Pancreas (tissue), 10 donors: Measurements from ENCODE around the gene ZNF41. TPM values are rescaled to one million over a fixed set of nuclear protein-coding genes. Genes with fewer than 3 reads are reported as not detected.

Experiments
- ATAC-seq, 4 donors: fragments of 200-7000 bp; cut with Tn5 transposase; one replicate each; pipeline versions ENCODE4 v1.8.0 to v1.9.1; 2020; ENCODE audit warnings: mild to moderate bottlenecking in 4 of 4, moderate library complexity in 4 of 4
- DNase-seq, 6 donors: peaks; one replicate each; pipeline ENCODE4 v3.0.0-alpha.2; 2020
- FAIRE-seq: peaks from 2 replicates; lab custom pipeline; 2012; peaks lifted over from hg19 to GRCh38; lab: Jason Lieb, UNC
- H3K27ac ChIP-seq, 4 donors: fragments of 200-600 bp; sonication (generic); 1 replicate in 3 of 4; 2 replicates in 1 of 4; pipeline versions ENCODE4 v1.5.0 to v1.8.0; 2020
- H3K27me3 ChIP-seq, 4 donors: fragments of 200-600 bp; one replicate each; pipeline ENCODE4 v1.8.0; 2021
- H3K36me3 ChIP-seq, 3 donors: fragments of 200-600 bp; sonication (generic) in 1 of 3; one replicate each; pipeline versions ENCODE4 v1.5.0 to v1.8.0; 2020 to 2021
- H3K4me1 ChIP-seq, 3 donors: fragments of 200-600 bp; one replicate each; pipeline ENCODE4 v1.8.0; 2021
- H3K4me3 ChIP-seq, 4 donors: fragments of 200-600 bp; sonication (generic) in 2 of 4; one replicate each; pipeline versions ENCODE4 v1.5.0 to v1.8.0; 2020 to 2021
- H3K9me3 ChIP-seq, 4 donors: fragments of 200-600 bp; one replicate each; pipeline ENCODE4 v1.8.0; 2021
- CTCF ChIP-seq, 4 donors: fragments of 200-600 bp; sonication (generic) in 3 of 4; IDR thresholded peaks; one replicate each; pipeline versions ENCODE4 v1.5.0 to v1.8.0; 2021; ENCODE audit warnings: antibody characterized with exemption in 4 of 4
- WGBS, 2 donors: extraction: QIAGEN DNeasy Blood & Tissue Kit; methylation state at CpG; one replicate each; pipeline ENCODE4 v1.1.7; 2013; 5-methylcytosine and 5-hydroxymethylcytosine counted together
- intact Hi-C, 3 donors: fragments of 100-400 bp; cut with DNase I; formaldehyde crosslinking; loops; one replicate each; pipeline versions ENCODE4 v1.11.1 to v1.14.2; 2022
- polyA plus RNA-seq, 2 donors: library from polyadenylated mRNA; stranded (reverse); fragments of 200-250 nt; gene quantifications; one replicate each; pipeline ENCODE4 v1.2.3, GENCODE V29; 2013
- total RNA-seq, 6 donors: library from RNA; stranded (reverse); fragmentation: NEBNext Ultra II Directional in 4 of 6; extraction: Animal tissue kit (Norgen Biotek cat#: 25700) in 4 of 6; gene quantifications; one replicate each; pipeline versions ENCODE4 v1.2.1 to v1.2.4, GENCODE V29; 2021 to 2023
- donor health status: healthy with polysubstance abuse.
- donor health status: DM: no; HTN: no; CAD: no; lungs with moderate emphysema.
- donor health status: DM: no; HTN: no; CAD: no.
- donor health status: control.
- donor health status: control.
- donor health status: Bipolar disorder and iron deficiency.
- donor health status: DM: yes; HTN: yes; CAD: no.
- donor health status: DM: no; HTN: no; CAD: no.
- donor health status: DM: no; HTN: no; CAD: no.
- donor health status: DM: yes; HTN: yes; CAD: no.

Gene ZNF41
- total and polyA plus RNA-seq, 8 donors = 1.8 to 6.7 (median 3.4) TPM

- Histone ChIP-seq H3K36me3 (no peaks in the 10 kb centered on the region), H3K27me3 (no peaks in the 10 kb centered on the region), H3K27ac (no peak overlapping the region), H3K9me3 (no peaks in the 10 kb centered on the region), H3K4me3 (no peak overlapping the region), H3K4me1 (no peaks in the 10 kb centered on the region)
- FAIRE-seq = no peak
- ATAC-seq = no peak
- 78 to 92% methylated on average over 6 of the region's 6 CpGs for WGBS, 2 donors
- no peak for TF ChIP-seq CTCF (IDR thresholded peaks at IDR 0.05)
- intact Hi-C loops = no loop called here
- DNase-seq = no peak
These were observed 24.5 kb downstream of the ZNF41 start for GRCh38 chrX:47458528-47458927.

- no peak overlapping the region for H3K27ac ChIP-seq
- no peak overlapping the region for H3K4me3 ChIP-seq
- WGBS, 2 donors = 72 to 93% methylated on average over 6 of the region's 6 CpGs
- ATAC-seq = no peak
- no peak for TF ChIP-seq CTCF (IDR thresholded peaks at IDR 0.05)
- H3K4me1 ChIP-seq = no peaks in the 10 kb centered on the region
- H3K36me3 ChIP-seq = no peaks in the 10 kb centered on the region
- DNase-seq = no peak
- intact Hi-C loops = no loop called here
- peaks cover 0 to 11% (median 0%) of the 10 kb centered on the region in 4 donors for H3K27me3 ChIP-seq
- no peaks in the 10 kb centered on the region for H3K9me3 ChIP-seq
- FAIRE-seq = no peak
These were observed 26.9 kb downstream of the ZNF41 start for GRCh38 chrX:47456080-47456479.

GRCh38 chrX:47452112-47452511 is 30.9 kb downstream of the ZNF41 start:
- ATAC-seq = no peak
- no peak for FAIRE-seq
- WGBS, 2 donors = 83 to 96% methylated on average over 8 of the region's 8 CpGs
- Histone ChIP-seq H3K27me3 (peaks cover 0 to 11% (median 0%) of the 10 kb centered on the region in 4 donors), H3K36me3 (peaks cover 0 to 10% (median 3%) of the 10 kb centered on the region in 3 donors), H3K27ac (no peak overlapping the region), H3K4me3 (no peak overlapping the region), H3K4me1 (no peaks in the 10 kb centered on the region), H3K9me3 (peaks cover 0 to 4% (median 0%) of the 10 kb centered on the region in 4 donors)
- no peak for TF ChIP-seq CTCF (IDR thresholded peaks at IDR 0.05)
- intact Hi-C loops = no loop called here
- no peak for DNase-seq

- peaks cover 0 to 10% (median 3%) of the 10 kb centered on the region in 3 donors for H3K36me3 ChIP-seq
- H3K9me3 ChIP-seq = peaks cover 0 to 4% (median 0%) of the 10 kb centered on the region in 4 donors
These were observed 34.7 kb downstream of the ZNF41 start for GRCh38 chrX:47448165-47448806.

More at GRCh38 chrX:47448165-47448806, 34.7 kb downstream of the ZNF41 start:
- 92 to 95% methylated on average over 6 of the region's 6 CpGs for WGBS, 2 donors
- H3K4me3 ChIP-seq = no peak overlapping the region
- DNase-seq = no peak
- no peak for ATAC-seq
- H3K4me1 ChIP-seq = no peaks in the 10 kb centered on the region
- no peak overlapping the region for H3K27ac ChIP-seq
- intact Hi-C loops = no loop called here
- TF ChIP-seq CTCF (IDR thresholded peaks at IDR 0.05) = no peak
- H3K27me3 ChIP-seq = peaks cover 0 to 13% (median 0%) of the 10 kb centered on the region in 4 donors
- no peak for FAIRE-seq
